Dendritic cell treated with granulocyte-macrophage colony-stimulating factor and Interleukin-4, amounts not matched to agents 40 ng/mL and 50 ng/mL, for 4 days (primary cell): ENCODE data around the gene RGS11.
A peak's percentile ranks its signal among the peaks of the same experiment; 100 is the strongest.

Source experiments
- H3K27ac Mint-ChIP-seq: one replicate; pipeline ENCODE4 v1.8.0; 2022; ENCODE audit warnings: mild to moderate bottlenecking, mixed read lengths
- H3K27me3 Mint-ChIP-seq: one replicate; pipeline ENCODE4 v1.8.0; 2022; ENCODE audit warnings: mild to moderate bottlenecking, mixed read lengths
- H3K36me3 Mint-ChIP-seq: one replicate; pipeline ENCODE4 v1.8.0; 2022; ENCODE audit warnings: low read depth, mixed read lengths
- H3K4me1 Mint-ChIP-seq: one replicate; pipeline ENCODE4 v1.8.0; 2022; ENCODE audit warnings: low read depth, mixed read lengths
- H3K4me3 Mint-ChIP-seq: one replicate; pipeline ENCODE4 v1.8.0; 2022; ENCODE audit warnings: mild to moderate bottlenecking, moderate library complexity, mixed read lengths
- H3K9me3 Mint-ChIP-seq: one replicate; pipeline ENCODE4 v1.8.0; 2022; ENCODE audit warnings: mixed read lengths
- intact Hi-C: fragments of 100-400 bp; cut with micrococcal nuclease; formaldehyde crosslinking; loops from one replicate; pipeline ENCODE4 v1.15.0; 2022

The RGS11 gene

DNA sequence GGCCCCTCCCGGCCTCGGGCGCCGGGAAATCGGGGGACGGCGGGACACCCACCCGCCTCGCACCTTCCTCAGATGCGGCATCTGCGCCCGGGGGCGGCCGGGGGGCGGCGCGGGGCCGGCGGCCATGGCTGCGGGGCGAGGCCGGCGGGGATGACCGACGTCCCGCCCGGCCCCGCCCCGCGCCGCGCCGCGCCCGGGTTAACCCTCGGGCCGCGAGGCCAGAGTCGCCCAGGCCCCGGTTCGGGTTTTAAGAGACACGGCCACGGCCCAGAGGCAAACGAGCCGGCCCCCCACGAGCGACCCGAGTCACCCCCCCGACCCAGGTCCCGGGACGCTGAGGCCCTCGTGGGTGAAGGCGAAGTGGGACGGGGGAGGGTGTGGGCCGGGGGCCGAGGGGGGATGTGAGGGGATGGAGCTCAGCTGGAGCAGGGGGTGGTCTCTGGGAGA, at the start of gene RGS11:
Gene RGS11 (minus strand): TSS at position 159 of the 447 bp plus-strand sequence. CDS start 33 bp downstream, at position 126.
- Mint-ChIP-seq H3K4me1 (peaks cover 6% of the 10 kb centered on the region), H3K27me3 (peaks cover 57% of the 10 kb centered on the region), H3K9me3 (no peaks in the 10 kb centered on the region), H3K27ac (no peak within 1 kb of the TSS), H3K4me3 (peak within 1 kb of the TSS; percentile 54), H3K36me3 (no peaks in the 10 kb centered on the region)
- intact Hi-C loops = no loop called here

- H3K36me3 Mint-ChIP-seq = peaks cover 47% of the 10 kb centered on the region
- intact Hi-C loops = no loop called here
- H3K4me1 Mint-ChIP-seq = peaks cover 54% of the 10 kb centered on the region
- H3K27me3 Mint-ChIP-seq = no peaks in the 10 kb centered on the region
- peak overlapping the region; percentile 76 for H3K4me3 Mint-ChIP-seq
- H3K9me3 Mint-ChIP-seq = no peaks in the 10 kb centered on the region
- H3K27ac Mint-ChIP-seq = peak overlapping the region; percentile 79
Measured at GRCh38 chr16:324451-325334, 48.9 kb upstream of the RGS11 start.

GRCh38 chr16:324201-324450, 48.4 kb upstream of the RGS11 start:
- Mint-ChIP-seq H3K9me3 (no peaks in the 10 kb centered on the region), H3K27me3 (no peaks in the 10 kb centered on the region), H3K4me3 (peak overlapping the region; percentile 76), H3K36me3 (peaks cover 53% of the 10 kb centered on the region), H3K4me1 (peaks cover 53% of the 10 kb centered on the region), H3K27ac (peak overlapping the region; percentile 79)
- intact Hi-C loops = no loop called here

- Mint-ChIP-seq H3K27ac (peak overlapping the region; percentile 33), H3K9me3 (no peaks in the 10 kb centered on the region), H3K27me3 (no peaks in the 10 kb centered on the region), H3K36me3 (peaks cover 67% of the 10 kb centered on the region), H3K4me1 (peaks cover 47% of the 10 kb centered on the region), H3K4me3 (no peak overlapping the region)
- intact Hi-C loops = no loop called here
Measured at GRCh38 chr16:322476-323143, 46.9 kb upstream of the RGS11 start.

DNA sequence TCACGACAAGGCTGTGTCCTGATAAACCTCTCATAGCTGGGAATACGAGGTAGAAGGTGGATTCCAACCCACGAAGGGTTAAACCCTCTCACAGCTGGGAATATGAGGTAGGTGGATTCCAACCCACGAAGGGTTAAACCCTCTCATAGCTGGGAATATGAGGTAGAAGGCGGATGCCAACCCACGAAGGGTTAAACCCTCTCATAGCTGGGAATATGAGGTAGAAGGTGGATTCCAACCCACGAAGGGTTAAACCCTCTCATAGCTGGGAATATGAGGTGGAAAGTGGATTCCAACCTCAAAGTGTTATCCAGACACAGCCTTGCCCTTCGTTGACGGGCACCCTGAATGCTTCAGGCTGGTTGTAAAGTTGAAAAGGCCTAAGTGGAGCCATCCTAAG, 45.8 kb upstream of the RGS11 start:
- no peaks in the 10 kb centered on the region for H3K27me3 Mint-ChIP-seq

GRCh38 chr16:320206-320605, 44.5 kb upstream of the RGS11 start:
- H3K4me1 Mint-ChIP-seq = peaks cover 28% of the 10 kb centered on the region
- H3K36me3 Mint-ChIP-seq = peaks cover 76% of the 10 kb centered on the region
- H3K27ac Mint-ChIP-seq = no peak overlapping the region
- H3K9me3 Mint-ChIP-seq = no peaks in the 10 kb centered on the region
- no peaks in the 10 kb centered on the region for H3K27me3 Mint-ChIP-seq
- intact Hi-C loops = no loop called here
- H3K4me3 Mint-ChIP-seq = no peak overlapping the region

More for the DNA sequence above, 45.8 kb upstream of the RGS11 start:
- peaks cover 37% of the 10 kb centered on the region for H3K4me1 Mint-ChIP-seq
- H3K9me3 Mint-ChIP-seq = no peaks in the 10 kb centered on the region
- peaks cover 74% of the 10 kb centered on the region for H3K36me3 Mint-ChIP-seq
- no peak overlapping the region for H3K4me3 Mint-ChIP-seq
- intact Hi-C loops = no loop called here
- no peak overlapping the region for H3K27ac Mint-ChIP-seq

DNA sequence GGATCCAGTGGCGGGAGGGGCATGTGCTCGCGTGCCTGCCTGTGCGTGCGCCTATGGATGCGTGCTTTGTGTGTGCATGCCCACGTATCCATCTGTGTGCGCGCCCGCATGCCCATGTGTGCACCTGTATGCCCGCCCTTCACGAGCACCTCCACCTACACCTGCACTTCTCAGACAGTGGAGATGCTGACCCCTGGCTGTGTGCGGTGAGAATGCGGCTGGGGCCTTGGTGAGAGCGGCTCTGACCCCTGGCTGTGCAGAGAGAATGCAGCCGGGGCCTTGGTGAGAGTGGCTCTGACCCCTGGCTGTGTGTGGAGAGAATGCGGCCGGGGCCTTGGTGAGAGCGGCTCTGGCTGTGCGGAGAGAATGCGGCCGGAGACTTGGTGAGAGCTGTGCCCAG, 42.9 kb upstream of the RGS11 start:
- Mint-ChIP-seq H3K27me3 (no peaks in the 10 kb centered on the region), H3K27ac (peak overlapping the region; percentile 15), H3K4me1 (peaks cover 13% of the 10 kb centered on the region), H3K4me3 (no peak overlapping the region), H3K9me3 (no peaks in the 10 kb centered on the region), H3K36me3 (peaks cover 76% of the 10 kb centered on the region)
- intact Hi-C loops = loop anchor here (5.0 kb wide), 1 partner anchor 34 kb away; the partner anchor contains the start of gene AXIN1

DNA sequence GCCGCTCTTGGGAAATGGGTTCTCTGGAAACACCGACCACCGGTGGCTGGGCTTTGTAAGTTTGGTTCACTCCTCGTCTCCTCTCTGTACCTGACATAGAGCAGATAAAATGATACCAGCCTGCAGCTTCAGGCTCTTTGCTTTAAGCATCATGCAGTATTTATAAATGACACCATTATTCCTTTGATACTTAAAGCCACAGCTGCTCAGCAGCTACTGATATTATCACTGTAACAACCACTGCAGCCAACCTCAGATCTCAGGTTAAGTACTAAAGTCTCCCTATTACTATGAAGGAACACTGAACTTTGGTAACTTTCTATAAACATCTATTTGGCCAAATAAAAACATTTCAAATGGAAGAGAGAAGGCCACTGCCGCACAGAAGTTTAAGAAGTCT, 41.8 kb upstream of the RGS11 start:
- Mint-ChIP-seq H3K4me3 (no peak overlapping the region), H3K27ac (no peak overlapping the region), H3K27me3 (no peaks in the 10 kb centered on the region), H3K4me1 (peaks cover 5% of the 10 kb centered on the region), H3K36me3 (peaks cover 82% of the 10 kb centered on the region), H3K9me3 (no peaks in the 10 kb centered on the region)
- intact Hi-C loops = loop anchor here (5.0 kb wide), 1 partner anchor 35 kb away; the partner anchor contains the start of gene AXIN1

DNA sequence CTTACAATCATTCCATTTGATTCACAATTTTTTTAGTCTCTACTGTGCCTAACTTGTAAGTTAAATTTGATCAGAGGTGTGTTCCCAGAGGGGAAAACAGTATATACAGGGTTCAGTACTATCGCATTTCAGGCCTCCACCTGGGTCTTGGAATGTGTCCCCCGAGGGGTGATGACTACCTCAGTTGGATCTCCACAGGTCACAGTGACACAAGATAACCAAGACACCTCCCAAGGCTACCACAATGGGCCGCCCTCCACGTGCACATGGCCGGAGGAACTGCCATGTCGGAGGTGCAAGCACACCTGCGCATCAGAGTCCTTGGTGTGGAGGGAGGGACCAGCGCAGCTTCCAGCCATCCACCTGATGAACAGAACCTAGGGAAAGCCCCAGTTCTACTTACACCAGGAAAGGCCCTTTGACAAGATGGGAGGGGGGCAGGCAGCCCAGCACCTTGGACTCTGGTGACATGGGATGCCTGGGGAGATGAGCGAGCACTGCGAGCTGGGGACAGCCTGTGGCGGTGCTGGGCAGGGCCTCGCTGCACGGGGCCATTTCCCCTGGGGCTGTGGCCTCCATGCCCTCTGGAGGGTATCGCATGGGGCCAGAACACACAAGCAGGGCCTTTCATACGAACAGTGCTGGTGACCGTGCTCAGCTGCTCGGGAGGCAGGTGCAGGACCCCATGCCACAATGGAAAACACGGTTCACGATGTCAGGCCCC, 41.2 kb upstream of the RGS11 start:
- H3K4me3 Mint-ChIP-seq = no peak overlapping the region
- H3K9me3 Mint-ChIP-seq = no peaks in the 10 kb centered on the region
- H3K27me3 Mint-ChIP-seq = no peaks in the 10 kb centered on the region
- intact Hi-C loops = loop anchor here (5.0 kb wide), 1 partner anchor 35 kb away; the partner anchor contains the start of gene AXIN1
- H3K36me3 Mint-ChIP-seq = peaks cover 82% of the 10 kb centered on the region
- H3K4me1 Mint-ChIP-seq = peaks cover 5% of the 10 kb centered on the region
- no peak overlapping the region for H3K27ac Mint-ChIP-seq

DNA sequence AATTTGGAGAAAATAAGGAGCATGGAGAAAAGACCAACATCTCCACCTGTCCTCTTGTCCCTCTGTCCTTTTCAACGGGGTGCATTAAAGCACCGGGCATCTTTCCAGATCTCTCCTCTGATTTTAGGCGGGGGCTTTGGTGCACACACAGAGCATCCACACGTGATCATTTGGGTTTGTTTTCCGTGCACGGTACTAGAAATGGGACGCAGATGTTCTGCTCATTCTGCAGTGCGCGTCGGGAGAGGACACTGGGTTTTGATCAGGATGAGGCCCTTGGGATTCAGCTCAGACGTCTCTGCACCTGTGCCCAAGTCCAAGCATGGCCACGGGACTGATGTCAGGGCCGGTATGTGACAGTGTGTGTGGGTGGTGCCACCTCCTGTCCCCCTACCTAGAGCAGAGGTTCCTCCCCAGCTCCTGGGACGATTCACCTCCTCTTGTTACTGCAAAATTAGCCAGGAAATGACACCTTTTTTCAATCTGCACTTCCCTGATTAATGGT, 39.1 kb upstream of the RGS11 start:
- no peak overlapping the region for H3K27ac Mint-ChIP-seq
- no peaks in the 10 kb centered on the region for H3K27me3 Mint-ChIP-seq
- no peaks in the 10 kb centered on the region for H3K9me3 Mint-ChIP-seq
- H3K36me3 Mint-ChIP-seq = peaks cover 88% of the 10 kb centered on the region
- H3K4me3 Mint-ChIP-seq = no peak overlapping the region
- peaks cover 2% of the 10 kb centered on the region for H3K4me1 Mint-ChIP-seq
- intact Hi-C loops = loop anchor here (5.0 kb wide), 1 partner anchor 37 kb away; the partner anchor contains the start of gene AXIN1

DNA sequence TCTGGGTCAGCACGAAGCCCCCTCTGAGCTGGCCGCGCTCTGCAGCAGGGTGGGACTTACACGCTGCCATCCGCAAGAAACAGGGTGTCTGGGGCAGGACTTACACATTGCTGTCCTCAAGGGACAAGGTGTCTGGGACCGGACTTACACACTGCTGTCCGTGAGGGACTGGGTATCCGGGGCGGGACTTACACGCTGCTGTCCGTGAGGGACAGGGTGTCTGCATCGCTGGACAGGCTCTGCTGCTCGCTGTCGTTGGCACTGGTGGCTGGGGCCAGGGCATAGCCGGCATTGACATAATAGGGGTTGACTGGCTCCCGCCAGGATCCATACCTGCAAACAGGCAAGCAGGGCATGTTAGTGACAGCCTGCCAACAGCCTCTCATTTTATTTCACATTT, 38.6 kb upstream of the RGS11 start:
- Mint-ChIP-seq H3K9me3 (no peaks in the 10 kb centered on the region), H3K4me3 (no peak overlapping the region), H3K36me3 (peaks cover 88% of the 10 kb centered on the region)

DNA sequence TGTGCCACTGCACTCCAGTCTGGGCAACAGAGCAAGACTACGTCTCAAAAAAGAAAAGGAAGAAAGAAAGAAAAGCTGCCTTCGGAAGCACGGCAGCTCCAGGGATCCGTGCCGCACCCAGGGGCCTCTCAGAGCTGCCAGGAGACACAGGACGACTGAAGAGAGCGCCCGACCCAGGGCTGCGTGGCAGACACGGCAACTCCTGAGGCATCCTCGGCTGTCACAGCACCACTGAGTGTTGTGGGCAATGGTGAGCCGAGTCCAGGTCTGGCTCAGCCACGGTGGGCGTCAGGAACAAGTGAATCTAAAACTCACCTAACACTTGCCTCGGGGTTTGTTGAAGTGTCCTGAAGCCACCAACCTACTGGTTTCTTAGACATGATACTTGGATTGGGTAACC, 36.0 kb upstream of the RGS11 start:
- Mint-ChIP-seq H3K27me3 (no peaks in the 10 kb centered on the region), H3K27ac (no peak overlapping the region), H3K36me3 (peaks cover 93% of the 10 kb centered on the region), H3K4me3 (no peak overlapping the region), H3K4me1 (peaks cover 14% of the 10 kb centered on the region), H3K9me3 (no peaks in the 10 kb centered on the region)
- intact Hi-C loops = no loop called here

More for the DNA sequence above, 38.6 kb upstream of the RGS11 start:
- no peaks in the 10 kb centered on the region for H3K27me3 Mint-ChIP-seq
- intact Hi-C loops = no loop called here
- H3K4me1 Mint-ChIP-seq = no peaks in the 10 kb centered on the region
- no peak overlapping the region for H3K27ac Mint-ChIP-seq

DNA sequence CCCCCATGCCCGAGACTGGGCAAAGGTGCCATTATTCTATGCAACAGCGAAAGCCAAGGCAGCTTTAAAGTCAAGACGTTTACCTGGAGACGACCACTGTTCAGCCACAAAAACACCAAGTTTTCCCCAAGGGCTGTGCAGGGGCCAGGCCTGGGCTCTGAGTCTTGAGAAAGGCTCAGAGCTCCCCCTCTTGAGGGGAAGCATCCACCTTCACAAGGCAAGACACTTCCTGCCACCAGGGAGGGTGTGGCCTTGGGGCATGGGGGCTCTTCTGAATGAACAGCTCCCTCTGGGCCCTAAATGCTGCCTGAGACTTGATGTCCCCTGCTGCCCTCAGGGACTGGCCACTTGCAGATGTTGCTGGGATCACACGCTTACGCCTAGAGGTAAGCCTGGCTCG, 33.7 kb upstream of the RGS11 start:
- no peaks in the 10 kb centered on the region for H3K9me3 Mint-ChIP-seq
- H3K27me3 Mint-ChIP-seq = no peaks in the 10 kb centered on the region
- no peak overlapping the region for H3K27ac Mint-ChIP-seq
- H3K4me1 Mint-ChIP-seq = peaks cover 17% of the 10 kb centered on the region
- peaks cover 98% of the 10 kb centered on the region for H3K36me3 Mint-ChIP-seq
- intact Hi-C loops = no loop called here
- no peak overlapping the region for H3K4me3 Mint-ChIP-seq
